Heart left ventricle (tissue), 13 donors: Measurements from ENCODE around the gene SPRED3.

ENCODE experiments used
- CTCF ChIP-seq, 12 donors: fragments of 200-600 bp; sonication (generic) in 4 of 12; IDR thresholded peaks; one replicate each; pipeline versions ENCODE4 v1.5.0 to v1.8.0; 2018 to 2022; ENCODE audit warnings: antibody characterized with exemption in 12 of 12, mild to moderate bottlenecking in 5 of 12
- POLR2A ChIP-seq, 2 donors: fragments of 450-650 bp; IDR thresholded peaks; one replicate each; pipeline ENCODE4 v1.6.1; 2017; ENCODE audit warnings: antibody characterized with exemption in 2 of 2, mild to moderate bottlenecking in 2 of 2, moderate library complexity in 2 of 2
- donor health status: ischemic (EF 13 %, LVEDD 7.1; RV severe dilation, severe dysfunction).
- donor health status: DM: no; HTN: yes; CAD: no.
- donor health status: DM: no; HTN: no; CAD: no.
- donor health status: ischemic (EF 25% LVEDD 6.9; RV normal size, moderate dysfunction).
- donor health status: ischemic (EF 25% LVEDD 5.7; RV mildly dilated, moderate dysfunction).
- donor health status: ischemic (EF 35%, LVEDD 5.7; RV mildly dilated, moderate dysfunction).
- donor health status: nonischemic (EF 11% LVEDD 7.7; RV severe dilation, severe dysfunction).
- donor health status: DM: yes; HTN: yes; CAD: no.
- donor health status: PGD.
- donor health status: ischemic (EF 29% LVEDD 5.4; RV normal size, mild dysfunction).
- donor health status: nonischemic (EF 23%, LVEDD 6.1; RV moderate dilation, normal function).

- no peak for TF ChIP-seq CTCF (IDR thresholded peaks at IDR 0.05)
- TF ChIP-seq POLR2A (IDR thresholded peaks at IDR 0.05): no peak
Observed at GRCh38 chr19:38389957-38390924, 1.7 kb downstream of the SPRED3 start.
